Measurements from ENCODE around the gene CADM1.

- TF ChIP-seq POLR2A (IDR thresholded peaks at IDR 0.05; ENCODE audit: low read depth), result no peak
- no peak for TF ChIP-seq CTCF (IDR thresholded peaks at IDR 0.05)
- TF ChIP-seq EP300 (IDR thresholded peaks at IDR 0.05), result no peak
These were observed 322.7 kb downstream of the CADM1 start for GRCh38 chr11:115181538-115181937.

All from esophagus muscularis mucosa (tissue), 4 donors.